HG02759 (cell line): ENCODE results near the gene PTCH1.

Experiments used
- ATAC-seq: cut with Tn5 transposase; IDR thresholded peaks from one replicate; pipeline ENCODE4 v1.9.1; 2021; ENCODE audit warnings: mild to moderate bottlenecking, moderate library complexity; ENCODE audit not compliant: unreplicated experiment

The PTCH1 gene

DNA sequence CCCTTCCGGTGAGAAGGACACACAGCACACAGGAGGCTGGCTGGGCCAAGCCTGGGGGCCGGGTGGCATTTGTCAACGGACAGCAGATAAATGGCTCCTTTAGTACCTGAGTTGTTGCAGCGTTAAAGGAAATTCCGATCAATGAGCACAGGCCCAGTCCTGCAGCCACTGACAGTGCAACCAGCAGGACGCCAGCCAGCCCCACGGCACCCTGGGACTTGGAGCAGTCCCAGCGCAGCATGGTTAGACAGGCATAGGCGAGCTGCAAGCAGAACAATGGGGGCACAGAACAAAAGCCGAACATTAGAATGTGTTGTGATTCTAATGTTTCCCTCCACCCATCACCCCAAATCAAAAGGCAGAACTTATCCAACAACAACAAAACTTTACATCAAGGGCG, 39.3 kb downstream of the PTCH1 start:
- no peak for ATAC-seq

DNA sequence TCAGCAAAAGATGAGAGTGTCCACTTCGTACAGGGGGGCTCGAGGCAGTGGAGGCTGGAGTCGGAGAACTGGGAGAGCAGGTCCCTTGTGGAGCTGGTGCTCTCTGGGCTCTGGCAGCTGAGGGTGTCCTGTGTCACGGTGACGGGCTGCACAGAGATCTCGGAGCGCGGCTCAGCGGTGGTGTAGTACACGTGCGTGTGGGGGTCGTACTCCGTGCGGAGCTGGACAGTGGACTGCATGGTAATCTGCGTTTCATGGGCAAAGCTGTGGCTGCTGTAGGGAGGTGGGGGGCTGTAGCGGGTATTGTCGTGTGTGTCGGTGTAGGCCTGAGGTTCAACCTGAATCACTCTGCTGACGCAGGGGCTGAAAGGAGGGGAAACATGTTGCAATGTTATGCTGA, 48.0 kb downstream of the PTCH1 start:
- ATAC-seq: no peak

DNA sequence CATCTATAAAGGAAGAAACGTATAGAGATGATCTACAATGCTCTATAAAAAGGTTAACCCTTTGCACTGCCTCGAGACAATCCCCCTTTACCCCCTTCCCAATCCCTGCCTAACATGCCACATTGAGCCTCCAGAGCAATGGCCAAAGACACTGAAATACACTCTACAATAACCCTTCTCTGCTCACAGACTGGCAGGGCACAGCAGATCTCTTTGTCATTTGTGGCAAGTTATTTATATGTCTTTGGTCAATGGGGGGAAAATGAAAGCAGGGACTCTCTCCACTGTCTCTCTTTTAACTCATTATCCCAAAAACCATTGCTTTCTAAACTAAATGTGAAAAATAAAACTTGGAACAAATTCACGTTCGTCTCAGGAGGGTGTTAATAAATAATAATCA, 51.7 kb downstream of the PTCH1 start:
- ATAC-seq: no peak

DNA sequence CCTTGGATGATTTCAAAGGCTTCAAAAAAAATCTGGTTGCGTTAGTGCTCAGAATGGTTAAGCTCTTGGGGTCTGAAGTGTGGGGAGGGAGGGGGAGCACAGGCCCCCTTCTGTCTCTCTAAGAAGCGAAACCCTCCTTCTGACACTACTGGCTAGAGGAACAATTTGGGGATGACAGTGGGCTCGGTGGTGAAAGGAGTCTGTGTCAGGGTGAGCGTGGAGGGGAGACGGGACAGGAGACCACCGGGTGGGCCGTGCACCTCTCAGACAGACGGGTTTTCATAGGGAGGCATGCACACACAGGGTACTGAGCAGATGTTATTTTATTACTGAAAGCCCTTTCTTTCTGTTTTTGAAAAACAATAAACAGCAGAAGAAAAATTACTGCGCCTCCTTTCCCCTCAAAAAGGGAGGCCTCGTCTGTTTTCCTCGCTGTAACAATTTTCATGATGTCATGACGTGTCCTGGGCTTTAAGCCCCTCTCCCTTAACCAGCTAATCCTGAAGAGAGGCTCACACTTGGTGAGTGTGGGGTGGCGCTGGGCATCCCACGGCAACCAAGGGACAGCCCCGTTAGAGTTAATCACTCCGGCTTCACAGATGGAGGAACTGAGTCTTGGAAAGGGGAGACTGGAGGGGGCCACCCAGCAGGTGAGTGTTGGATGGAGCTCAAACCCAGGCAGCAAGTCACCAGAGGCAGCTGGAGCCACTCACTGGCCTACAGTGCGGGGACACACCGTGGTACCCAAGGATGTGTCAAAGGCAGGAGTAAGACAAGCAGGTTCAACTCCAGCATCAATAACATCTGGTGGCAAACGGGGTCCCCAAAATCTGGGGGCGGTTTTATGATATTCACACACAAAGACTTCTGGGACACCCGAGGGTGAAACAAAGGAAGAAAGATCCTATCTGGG, 53.4 kb downstream of the PTCH1 start:
- ATAC-seq: peak; percentile 17

DNA sequence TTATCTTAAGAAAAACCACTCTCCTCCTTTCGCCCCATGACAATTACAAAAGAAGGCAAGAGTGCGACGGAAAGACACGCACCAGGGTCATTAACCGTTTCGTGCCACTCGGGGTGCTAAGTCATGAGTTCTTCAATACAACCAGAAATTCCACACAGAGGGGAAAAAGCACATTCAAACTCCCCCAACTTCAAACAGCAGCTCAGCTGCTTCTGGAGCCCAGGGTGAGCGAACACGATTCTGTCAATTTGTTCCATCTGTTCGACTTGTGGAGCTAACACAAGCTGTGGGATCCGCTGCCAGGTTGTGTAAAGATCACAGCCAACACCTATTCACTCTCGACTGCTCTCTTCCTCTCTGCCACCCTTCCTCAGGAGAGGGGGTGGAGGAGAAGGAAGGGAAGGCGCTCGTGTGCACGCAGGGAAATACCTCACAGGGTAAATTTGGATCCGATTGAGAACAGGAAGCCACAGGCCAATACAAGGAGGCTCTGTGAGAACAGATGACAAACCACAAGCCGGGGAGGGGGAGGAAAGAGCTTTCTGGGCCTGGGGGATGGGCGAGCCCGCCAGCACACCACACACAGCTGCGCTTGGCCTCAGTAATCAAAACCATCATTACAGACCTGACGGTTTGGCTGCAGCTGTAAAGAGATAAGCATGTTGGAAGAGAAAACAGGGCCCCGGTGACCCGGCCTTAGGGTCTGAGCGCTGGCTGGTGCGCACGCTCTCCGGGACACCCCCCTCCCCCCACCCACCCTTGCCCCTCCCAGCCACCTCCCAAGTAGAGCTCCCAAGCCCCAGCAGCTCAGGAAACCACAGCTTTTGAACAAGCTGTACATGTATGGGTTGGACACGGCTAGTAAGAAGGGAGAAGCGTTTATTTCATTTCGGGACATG, 54.3 kb downstream of the PTCH1 start:
- peak; percentile 96 for ATAC-seq

DNA sequence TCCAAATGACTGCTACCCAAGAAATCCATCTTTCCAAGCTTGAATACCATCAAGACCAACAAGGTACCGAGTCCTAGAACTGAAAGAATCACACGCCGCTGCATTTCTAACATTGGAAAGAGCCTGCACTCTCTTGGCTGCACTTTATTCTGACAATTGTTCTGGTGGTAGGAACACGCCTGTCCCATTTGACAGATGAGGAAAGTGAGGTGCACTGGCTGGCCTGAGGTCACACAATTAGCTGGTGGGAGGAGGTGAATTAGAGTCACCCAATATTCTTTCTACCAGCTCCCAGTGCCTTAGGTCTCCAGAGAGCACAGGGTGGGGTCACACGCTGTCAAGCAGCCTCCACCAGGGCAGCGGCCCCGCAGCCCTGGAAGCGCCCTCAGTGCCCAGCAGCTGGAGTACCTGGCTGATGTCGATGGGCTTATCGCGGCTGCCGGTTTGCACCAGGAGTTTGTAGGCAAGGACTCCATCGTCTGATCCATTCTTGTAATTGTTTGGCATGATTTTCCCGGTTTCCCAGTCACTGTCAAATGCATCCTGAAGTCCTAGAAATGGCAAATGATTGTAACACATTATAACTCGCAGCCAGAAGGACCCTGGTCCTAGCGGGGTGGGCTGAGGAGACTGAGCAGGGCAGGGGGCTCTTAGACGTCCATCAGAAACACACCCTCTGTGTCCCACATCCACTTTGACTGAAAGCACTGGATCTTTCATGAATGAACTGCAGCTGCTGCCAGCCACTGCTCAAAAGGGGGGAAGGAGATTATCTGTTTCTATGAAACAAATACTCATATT, 55.1 kb downstream of the PTCH1 start:
- no peak for ATAC-seq

DNA sequence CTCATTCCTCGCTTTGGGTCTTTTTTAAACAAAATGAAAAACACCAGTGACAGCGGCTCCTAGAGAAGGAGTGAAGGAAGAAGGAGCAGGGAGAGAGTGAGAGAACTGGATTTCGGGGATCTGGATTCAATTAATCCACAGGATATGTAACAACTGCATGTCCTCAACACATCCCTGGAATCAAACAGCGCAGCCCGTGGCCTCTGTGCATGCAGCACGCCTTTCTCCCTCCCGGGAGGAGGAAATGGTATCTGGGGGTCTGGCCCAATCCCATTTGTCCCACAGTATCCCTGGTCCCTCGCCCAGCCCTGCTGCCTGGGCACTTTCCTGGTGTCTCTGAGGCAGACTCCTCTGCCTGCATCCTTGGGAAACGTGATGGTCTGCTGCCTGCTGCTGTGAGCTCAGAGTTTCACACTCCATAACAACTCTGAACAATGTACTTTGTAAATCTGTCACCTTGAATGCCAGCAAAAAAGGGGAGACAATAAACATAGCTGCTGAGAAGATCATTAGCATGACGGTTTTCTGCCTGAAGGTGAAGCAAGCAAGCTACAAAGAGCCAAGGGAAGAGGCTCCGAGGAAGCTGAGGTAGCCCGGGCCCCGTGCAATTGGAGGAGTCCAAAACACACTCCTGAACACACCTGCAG, 56.1 kb downstream of the PTCH1 start:
- ATAC-seq: no peak

DNA sequence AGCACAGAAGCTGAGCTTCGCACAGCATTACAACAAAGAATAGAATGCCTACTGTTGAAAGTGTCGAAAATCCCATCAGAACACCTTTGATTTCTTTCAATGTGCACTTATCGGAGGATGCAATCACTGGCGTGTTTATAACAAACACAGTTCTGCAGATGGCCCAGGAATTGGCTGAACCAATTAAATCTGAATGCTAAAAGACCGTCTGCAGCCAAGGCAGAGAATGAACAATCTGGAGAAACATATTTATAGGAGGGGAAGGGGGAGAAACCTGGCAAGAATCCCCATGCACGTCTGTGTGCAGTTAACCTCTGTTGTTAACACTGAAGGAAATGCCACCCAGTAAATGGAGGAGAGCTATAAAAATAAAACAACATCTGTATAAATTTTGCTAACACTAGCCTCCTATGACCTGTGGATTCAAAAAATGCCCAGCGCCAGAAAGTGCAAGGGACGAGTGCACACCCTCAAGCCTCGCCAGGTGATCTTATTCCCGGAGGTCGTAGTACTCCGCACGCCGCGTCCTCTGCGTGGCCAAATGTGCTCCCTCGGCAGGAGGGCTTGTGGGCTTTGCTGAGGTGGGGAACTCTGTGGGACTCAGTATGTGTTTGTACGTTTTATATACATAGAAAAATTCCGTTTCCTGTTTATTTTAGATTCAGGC, 56.8 kb downstream of the PTCH1 start:
- ATAC-seq: no peak

DNA sequence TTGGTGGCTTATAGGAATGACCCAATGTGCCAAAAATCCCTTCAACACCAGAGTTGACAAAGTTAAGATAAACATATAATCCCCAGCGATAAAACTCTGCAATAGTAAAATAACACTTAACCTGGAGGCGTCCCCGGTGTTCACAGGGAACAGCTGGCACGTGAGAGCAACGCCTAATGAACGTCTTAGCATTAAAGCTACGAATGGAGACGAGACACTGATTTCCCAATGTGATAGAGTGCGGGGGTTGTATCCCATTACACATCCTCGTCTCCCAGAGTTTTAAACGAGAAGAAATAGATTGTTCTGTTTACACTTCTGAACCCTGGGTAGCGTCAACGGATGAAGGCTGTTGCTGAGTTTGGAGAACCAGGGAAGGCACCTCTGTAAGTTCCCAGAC, 57.6 kb downstream of the PTCH1 start:
- ATAC-seq: no peak

DNA sequence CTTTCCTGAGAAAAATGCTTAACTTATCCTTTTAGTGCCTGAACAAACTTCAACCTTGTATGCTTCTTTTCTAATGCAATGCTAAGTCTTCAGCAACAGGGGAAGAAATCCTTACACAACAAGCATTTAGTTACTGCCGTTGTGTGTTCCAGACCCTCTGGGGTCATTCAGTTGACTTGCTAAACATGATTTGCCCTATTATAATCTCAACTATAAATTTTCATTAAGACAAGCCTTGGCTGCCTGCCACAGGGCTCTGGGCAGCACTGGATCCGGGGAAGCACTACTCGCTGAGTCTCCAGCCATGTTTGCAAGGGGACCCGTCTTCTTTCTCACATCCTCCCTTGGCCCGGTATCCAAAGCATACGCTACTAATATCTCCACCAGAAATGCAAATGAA, 58.1 kb downstream of the PTCH1 start:
- no peak for ATAC-seq

DNA sequence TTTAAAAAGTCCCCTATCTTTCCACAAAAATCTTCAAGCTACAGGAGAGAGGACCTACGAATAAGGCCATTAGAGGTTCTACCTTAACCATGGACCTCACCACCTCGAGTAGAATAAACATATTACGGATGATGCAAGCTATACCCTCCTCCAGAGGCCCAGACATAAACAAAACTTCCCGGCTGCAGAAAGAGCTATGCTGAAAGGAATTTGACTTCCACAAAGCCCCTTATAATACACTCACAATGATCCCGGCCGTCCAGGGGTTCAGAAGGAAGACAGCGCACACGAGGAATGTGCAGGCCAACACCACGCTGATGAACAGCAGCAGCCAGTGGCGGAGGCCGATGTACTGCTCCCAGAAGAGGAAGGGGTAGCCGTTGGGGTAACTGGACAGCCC, 59.0 kb downstream of the PTCH1 start:
- no peak for ATAC-seq

DNA sequence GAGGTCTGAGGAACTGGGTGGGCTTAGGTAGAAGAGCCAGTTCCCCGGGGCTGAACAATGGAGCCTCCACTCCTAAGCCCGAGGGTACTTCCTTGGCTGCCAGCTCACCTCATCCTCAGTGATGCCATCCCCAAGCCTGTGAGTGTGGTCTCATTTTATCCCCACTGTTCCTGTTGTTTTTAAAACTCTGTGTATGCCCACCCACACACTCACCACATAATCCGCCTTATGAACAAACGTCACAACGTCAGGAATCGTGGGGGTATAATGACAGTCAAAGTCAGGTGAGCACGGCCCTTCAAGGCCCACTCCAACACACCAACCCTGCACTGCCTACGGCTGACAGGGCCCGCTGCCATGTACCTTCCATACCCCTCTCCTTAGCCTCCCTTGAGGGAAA, 61.1 kb downstream of the PTCH1 start:
- no peak for ATAC-seq

DNA sequence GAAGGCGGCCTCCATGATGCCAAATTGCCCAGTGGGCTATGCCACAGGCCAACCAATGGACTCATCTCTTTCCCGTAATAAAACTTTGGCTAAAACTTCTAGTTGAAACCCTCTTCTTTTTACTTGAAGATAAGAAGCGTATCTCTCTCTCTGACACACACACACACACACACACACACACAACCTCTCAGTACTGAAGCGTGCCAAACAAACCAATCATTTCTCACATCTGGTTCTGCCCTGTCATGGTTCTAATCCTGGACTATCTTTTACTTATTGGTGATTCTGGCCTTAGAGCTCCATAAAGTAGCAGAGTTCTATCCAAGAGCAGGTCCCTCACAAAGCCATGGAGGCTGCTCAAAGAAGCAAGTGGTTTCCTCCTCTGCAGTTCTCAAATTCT, 64.6 kb downstream of the PTCH1 start:
- no peak for ATAC-seq

DNA sequence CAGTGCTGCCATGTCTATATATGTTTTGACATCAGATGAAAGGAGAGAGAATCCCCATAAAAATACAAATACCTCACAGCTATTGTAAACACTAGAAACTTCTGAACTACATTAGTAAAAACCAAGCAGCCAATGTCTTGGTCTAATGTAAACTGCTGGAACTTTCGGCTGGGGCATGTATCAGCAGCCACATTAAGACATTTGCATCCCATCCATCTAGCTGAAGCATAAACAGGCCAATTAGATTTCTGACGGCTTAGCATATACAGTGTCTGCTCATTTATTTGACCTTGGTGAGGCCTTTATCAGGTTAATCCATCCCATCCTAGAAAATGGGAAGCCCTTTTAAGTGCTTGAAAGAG, 65.7 kb downstream of the PTCH1 start:
- ATAC-seq: no peak

DNA sequence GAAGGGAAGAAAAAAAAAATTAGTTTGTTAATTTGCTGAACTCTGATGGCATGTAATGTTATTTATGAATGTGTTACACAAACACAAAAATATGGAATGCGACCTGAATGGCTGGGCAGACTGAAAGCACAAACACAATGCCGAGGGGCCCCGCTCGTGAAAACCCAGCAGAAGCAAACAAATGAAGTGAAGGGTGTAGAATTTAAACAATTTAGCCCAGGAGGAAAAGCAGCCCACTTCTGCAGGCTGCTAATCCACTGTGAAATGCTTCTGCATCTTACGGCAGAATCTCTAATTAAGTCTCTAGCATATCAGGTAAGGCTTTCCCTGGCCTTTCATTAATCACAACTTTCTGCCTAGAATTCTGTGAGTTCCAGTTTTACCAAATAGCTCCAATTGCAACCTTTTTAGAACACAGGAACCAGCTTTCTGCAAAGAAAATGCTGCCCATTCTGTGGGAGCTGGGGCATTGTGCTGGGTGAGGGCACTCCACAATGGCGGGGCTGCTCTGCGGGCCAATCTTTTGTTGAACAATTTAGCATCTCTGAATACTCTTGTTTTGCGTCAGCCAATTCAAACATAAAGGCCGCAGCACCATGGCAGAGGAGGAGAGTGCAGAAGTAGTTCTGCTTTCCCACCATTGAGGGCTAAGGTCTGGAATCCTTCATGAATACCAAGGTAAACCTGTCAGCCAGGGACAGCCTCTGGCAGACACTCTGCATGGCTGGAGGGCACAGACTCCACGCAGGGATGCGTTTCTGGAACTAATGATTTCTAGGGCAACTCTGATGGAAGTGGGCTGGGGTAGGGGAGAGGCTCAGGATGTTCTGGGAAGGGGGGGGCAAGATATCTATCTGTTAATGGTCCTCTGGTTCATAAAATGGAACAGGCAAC, 66.4 kb downstream of the PTCH1 start:
- ATAC-seq: no peak

DNA sequence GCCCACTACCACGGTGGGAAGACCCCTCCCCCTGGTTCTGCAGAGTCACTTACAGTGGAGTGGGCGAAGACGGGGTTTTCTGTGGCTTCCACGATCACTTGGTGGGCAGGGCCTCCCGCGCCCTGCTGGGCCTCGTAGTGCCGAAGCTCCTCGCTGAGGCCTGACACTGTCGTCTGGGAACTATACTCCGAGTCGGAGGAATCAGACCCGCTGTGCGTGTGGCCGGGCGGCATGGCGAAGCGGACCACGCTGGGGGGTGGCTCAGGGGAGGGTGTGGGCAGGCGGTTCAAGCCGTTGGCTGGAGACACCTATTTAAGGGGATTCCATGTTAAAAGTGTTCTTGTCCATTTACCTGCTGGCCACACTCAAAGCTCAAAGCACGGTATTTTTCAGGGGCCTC, 67.8 kb downstream of the PTCH1 start:
- no peak for ATAC-seq

DNA sequence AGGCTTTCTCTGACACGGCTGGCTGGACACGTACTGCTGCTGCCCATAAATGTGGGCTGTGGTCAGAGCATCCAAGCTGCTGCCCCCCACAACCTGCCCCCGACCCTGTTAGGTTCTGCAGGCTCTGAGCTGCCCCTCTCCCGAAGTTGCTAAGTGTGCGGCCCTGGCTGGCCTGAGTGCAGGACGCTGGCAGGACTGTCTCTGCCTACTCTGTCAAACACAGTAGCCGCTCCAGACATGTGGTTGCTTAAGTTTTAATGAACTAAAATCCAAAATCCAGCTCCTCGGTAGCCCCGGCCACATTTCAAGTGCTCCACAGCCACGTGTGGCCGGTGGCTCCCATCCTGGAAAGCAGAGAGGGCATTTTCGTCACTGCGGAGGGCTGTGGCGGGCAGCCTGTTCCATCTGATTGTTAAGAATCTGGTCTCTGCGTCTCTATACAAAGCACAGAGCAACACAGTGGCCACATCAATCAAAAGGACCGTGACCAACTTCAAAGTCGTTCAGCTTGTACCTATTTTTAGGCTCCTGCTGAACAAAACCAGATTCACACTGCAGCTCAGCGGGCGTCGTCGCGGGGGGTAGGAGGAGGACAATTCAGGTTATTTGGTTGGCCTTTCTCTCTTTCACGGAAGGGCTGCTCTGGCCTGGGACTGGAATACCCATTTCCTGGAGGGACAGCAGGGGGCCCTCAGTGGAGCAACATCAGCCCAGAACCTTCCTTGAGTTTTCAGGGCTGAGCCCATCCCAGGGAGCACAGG, 68.9 kb downstream of the PTCH1 start:
- ATAC-seq: no peak

DNA sequence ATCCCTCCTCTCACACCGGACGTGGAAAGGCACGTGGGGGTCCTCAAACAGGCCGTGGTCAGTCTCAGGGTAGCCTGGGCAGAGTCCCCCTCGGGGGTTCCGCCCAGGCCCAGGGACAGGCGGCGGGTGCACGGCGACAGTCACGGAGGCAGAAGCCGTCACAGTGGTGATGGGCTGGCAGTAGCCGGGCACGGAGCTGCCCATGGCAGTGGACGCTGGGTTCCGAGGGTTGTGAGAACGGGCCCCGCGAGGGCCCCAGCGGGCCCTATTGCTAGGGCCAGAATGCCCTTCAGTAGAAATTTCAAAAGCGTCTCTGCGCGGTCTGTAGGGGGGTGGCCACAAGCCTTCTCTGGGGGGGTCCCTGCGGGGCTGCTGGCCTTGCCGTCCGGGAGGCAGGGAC, 69.8 kb downstream of the PTCH1 start:
- ATAC-seq: no peak
